ENCODE measurements around the gene HES1.
A peak's percentile ranks its signal among the peaks of the same experiment; 100 is the strongest.

The HES1 gene, protein sequence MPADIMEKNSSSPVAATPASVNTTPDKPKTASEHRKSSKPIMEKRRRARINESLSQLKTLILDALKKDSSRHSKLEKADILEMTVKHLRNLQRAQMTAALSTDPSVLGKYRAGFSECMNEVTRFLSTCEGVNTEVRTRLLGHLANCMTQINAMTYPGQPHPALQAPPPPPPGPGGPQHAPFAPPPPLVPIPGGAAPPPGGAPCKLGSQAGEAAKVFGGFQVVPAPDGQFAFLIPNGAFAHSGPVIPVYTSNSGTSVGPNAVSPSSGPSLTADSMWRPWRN

DNA sequence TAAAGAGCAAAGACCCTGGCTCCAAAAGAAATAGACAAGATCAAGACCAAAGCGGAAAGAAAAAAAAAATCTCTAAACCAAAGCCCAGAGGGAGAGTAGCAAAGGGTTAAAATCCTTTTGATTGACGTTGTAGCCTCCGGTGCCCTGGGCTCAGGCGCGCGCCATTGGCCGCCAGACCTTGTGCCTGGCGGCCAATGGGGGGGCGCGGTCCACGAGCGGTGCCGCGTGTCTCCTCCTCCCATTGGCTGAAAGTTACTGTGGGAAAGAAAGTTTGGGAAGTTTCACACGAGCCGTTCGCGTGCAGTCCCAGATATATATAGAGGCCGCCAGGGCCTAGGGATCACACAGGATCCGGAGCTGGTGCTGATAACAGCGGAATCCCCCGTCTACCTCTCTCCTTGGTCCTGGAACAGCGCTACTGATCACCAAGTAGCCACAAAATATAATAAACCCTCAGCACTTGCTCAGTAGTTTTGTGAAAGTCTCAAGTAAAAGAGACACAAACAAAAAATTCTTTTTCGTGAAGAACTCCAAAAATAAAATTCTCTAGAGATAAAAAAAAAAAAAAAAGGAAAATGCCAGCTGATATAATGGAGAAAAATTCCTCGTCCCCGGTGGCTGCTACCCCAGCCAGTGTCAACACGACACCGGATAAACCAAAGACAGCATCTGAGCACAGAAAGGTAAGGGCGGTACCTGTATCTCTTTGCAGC, at the start of gene HES1:
Gene HES1 (plus strand): TSS at position 343 of the 713 bp plus-strand sequence. CDS start 233 bp downstream, at position 576.
- H3K9ac ChIP-seq (ENCODE audit: low read depth, low read length) = peak within 1 kb of the TSS; percentile 68
- H3K4me3 ChIP-seq (ENCODE audit: low read depth in 1 of 2, low read length in 2 of 2) = peak within 1 kb of the TSS; percentile 67 to 82
- ATAC-seq (ENCODE audit: insufficient read depth, low read depth) (peak; percentile 38), DNase-seq (peak; percentile 89)
- H3K4me1 ChIP-seq (ENCODE audit: insufficient read depth, low read length) = peaks cover 80% of the 10 kb centered on the region
- peak within 1 kb of the TSS; percentile 89 for H3K4me2 ChIP-seq (ENCODE audit: insufficient read depth, low read length)
- peaks cover 29% of the 10 kb centered on the region for H3K79me2 ChIP-seq (ENCODE audit: insufficient read depth, low read length)
- peak within 1 kb of the TSS; percentile 29; the same call in 1 of the 2 replicates for H2AFZ ChIP-seq (ENCODE audit: low read depth, low read length)
- peaks cover 24% of the 10 kb centered on the region for H3K36me3 ChIP-seq (ENCODE audit: insufficient read depth, low read length)
- peaks cover 31% of the 10 kb centered on the region for H4K20me1 ChIP-seq (ENCODE audit: insufficient read depth, low read length)
- TF ChIP-seq EZH2 (IDR thresholded peaks at IDR 0.05; ENCODE audit: borderline replicate concordance, low read depth, low read length, severe bottlenecking) = no peak
- TF ChIP-seq, protein P1, sequence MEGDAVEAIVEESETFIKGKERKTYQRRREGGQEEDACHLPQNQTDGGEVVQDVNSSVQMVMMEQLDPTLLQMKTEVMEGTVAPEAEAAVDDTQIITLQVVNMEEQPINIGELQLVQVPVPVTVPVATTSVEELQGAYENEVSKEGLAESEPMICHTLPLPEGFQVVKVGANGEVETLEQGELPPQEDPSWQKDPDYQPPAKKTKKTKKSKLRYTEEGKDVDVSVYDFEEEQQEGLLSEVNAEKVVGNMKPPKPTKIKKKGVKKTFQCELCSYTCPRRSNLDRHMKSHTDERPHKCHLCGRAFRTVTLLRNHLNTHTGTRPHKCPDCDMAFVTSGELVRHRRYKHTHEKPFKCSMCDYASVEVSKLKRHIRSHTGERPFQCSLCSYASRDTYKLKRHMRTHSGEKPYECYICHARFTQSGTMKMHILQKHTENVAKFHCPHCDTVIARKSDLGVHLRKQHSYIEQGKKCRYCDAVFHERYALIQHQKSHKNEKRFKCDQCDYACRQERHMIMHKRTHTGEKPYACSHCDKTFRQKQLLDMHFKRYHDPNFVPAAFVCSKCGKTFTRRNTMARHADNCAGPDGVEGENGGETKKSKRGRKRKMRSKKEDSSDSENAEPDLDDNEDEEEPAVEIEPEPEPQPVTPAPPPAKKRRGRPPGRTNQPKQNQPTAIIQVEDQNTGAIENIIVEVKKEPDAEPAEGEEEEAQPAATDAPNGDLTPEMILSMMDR (IDR thresholded peaks at IDR 0.05; ENCODE audit: borderline replicate concordance, extremely low read depth, low read length, poor library complexity, severe bottlenecking) = no peak
- peak within 1 kb of the TSS; percentile 82 for H3K27ac ChIP-seq (ENCODE audit: low read length)
- peaks cover 59% of the 10 kb centered on the region for H3K27me3 ChIP-seq (ENCODE audit: insufficient read depth, low read length, poor library complexity)
- H3K9me3 ChIP-seq (ENCODE audit: insufficient read depth, low read length, severe bottlenecking) = no peaks in the 10 kb centered on the region

DNA sequence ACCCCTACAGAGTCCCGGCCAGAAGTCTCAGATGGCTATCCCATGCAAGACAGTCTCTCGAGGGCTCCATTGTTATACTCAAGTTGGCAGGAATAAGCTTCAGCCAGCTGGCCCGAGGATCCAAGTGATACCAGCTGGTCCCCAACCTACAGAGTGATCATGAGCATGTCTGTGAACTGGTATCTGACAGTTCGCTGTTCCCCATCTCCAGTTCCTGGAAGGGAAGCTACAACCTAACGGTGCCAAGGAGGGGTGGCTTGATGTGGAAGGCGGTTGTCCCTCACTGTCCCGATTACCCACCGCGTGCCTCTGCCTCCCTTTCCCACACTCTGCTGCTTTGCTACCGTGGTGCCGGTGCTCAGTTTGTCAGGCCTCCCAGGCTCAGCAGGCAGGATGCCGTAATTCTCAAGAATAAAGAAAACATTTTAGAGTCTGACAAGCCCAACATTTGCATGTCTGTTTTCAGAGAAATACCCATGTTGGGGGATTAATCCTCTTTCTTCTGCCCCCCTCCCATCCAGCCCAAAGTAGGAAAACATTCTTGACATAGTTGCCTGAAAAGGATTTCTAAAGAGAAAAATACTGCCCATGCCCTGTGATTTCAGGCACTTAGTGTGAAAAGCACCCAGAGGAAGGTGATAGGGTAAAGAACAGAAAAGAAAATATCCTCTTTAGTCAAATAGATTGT, 49.4 kb upstream of the HES1 start:
- H3K4me1 ChIP-seq (ENCODE audit: insufficient read depth, low read length) = no peaks in the 10 kb centered on the region
- no peak overlapping the region for H3K4me3 ChIP-seq (ENCODE audit: low read depth in 1 of 2, low read length in 2 of 2)

DNA sequence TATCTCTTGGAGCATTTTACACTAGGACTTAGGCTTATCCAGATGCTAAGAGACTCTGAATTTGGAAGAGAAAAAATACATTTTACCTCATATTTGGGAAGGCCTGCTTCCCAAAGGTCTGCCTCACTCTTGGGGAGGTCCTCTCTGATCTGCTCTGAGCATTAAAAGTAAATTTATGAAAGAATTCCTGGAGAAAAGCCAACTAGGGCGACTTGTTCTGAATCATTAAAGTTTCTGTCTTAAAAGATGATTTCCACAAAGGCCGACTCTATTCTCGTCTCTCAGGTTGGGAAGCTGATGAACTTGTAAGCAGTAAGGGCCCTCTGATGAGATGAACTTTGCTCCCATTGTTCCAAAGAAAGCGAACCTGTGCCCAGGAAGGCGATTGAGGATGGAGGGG, 48.7 kb upstream of the HES1 start:
- Histone ChIP-seq H4K20me1 (ENCODE audit: insufficient read depth, low read length) (no peaks in the 10 kb centered on the region), H3K36me3 (ENCODE audit: insufficient read depth, low read length) (no peaks in the 10 kb centered on the region), H3K4me3 (ENCODE audit: low read depth in 1 of 2, low read length in 2 of 2) (no peak overlapping the region), H3K79me2 (ENCODE audit: insufficient read depth, low read length) (no peaks in the 10 kb centered on the region), H3K4me2 (ENCODE audit: insufficient read depth, low read length) (no peak overlapping the region), H2AFZ (ENCODE audit: low read depth, low read length) (no peak overlapping the region), H3K4me1 (ENCODE audit: insufficient read depth, low read length) (no peaks in the 10 kb centered on the region), H3K27me3 (ENCODE audit: insufficient read depth, low read length, poor library complexity) (peaks cover 23% of the 10 kb centered on the region), H3K27ac (ENCODE audit: low read length) (no peak overlapping the region), H3K9me3 (ENCODE audit: insufficient read depth, low read length, severe bottlenecking) (no peaks in the 10 kb centered on the region), H3K9ac (ENCODE audit: low read depth, low read length) (no peak overlapping the region)
- DNase-seq (no peak), ATAC-seq (ENCODE audit: insufficient read depth, low read depth) (no peak)
- no peak for TF ChIP-seq EZH2 (IDR thresholded peaks at IDR 0.05; ENCODE audit: borderline replicate concordance, low read depth, low read length, severe bottlenecking)
- TF ChIP-seq, protein P1 (IDR thresholded peaks at IDR 0.05; ENCODE audit: borderline replicate concordance, extremely low read depth, low read length, poor library complexity, severe bottlenecking) = no peak

More for the DNA sequence above, 49.4 kb upstream of the HES1 start:
- ATAC-seq (ENCODE audit: insufficient read depth, low read depth) (no peak), DNase-seq (no peak)
- H3K27me3 ChIP-seq (ENCODE audit: insufficient read depth, low read length, poor library complexity) = peaks cover 28% of the 10 kb centered on the region
- no peak overlapping the region for H2AFZ ChIP-seq (ENCODE audit: low read depth, low read length)
- TF ChIP-seq EZH2 (IDR thresholded peaks at IDR 0.05; ENCODE audit: borderline replicate concordance, low read depth, low read length, severe bottlenecking) = no peak
- TF ChIP-seq, protein P1 (IDR thresholded peaks at IDR 0.05; ENCODE audit: borderline replicate concordance, extremely low read depth, low read length, poor library complexity, severe bottlenecking) = no peak
- H3K27ac ChIP-seq (ENCODE audit: low read length) = no peak overlapping the region
- H3K79me2 ChIP-seq (ENCODE audit: insufficient read depth, low read length) = no peaks in the 10 kb centered on the region
- H3K9me3 ChIP-seq (ENCODE audit: insufficient read depth, low read length, severe bottlenecking) = no peaks in the 10 kb centered on the region
- H3K36me3 ChIP-seq (ENCODE audit: insufficient read depth, low read length) = no peaks in the 10 kb centered on the region
- no peak overlapping the region for H3K9ac ChIP-seq (ENCODE audit: low read depth, low read length)
- no peak overlapping the region for H3K4me2 ChIP-seq (ENCODE audit: insufficient read depth, low read length)
- no peaks in the 10 kb centered on the region for H4K20me1 ChIP-seq (ENCODE audit: insufficient read depth, low read length)
